HCT116 (cell line): ENCODE results near the gene ALAD. TPM values are rescaled to one million over a fixed set of nuclear protein-coding genes. Genes with fewer than 3 reads are reported as not detected.
"Not testable (repeated sequence)": the region's sequence is repeated elsewhere in the genome, so short reads cannot be mapped to it uniquely, and the experiment has no call there.

ENCODE experiments used
- ATAC-seq: fragments of 200-7000 bp; cut with Tn5 transposase; 2 replicates; pipeline ENCODE4 v1.9.1; 2020; ENCODE audit warnings: mild to moderate bottlenecking, moderate library complexity
- BruUV-seq: library from RNA; stranded (reverse); fragments of 400-500 nt; replicated peaks from 2 replicates; lab custom pipeline; 2021; lab: Mats Ljungman, UMichigan
- CTCF ChIA-PET: fragments of 300-600 bp; sonication (Branson Sonifier 250); formaldehyde crosslinking; loops from one replicate; lab custom pipeline; 2021; ENCODE audit warnings: antibody characterized with exemption; lab: Charles Lee
- POLR2A ChIA-PET: fragments of 300-600, 350-600 bp; sonication (Branson Sonifier 250); formaldehyde crosslinking; loops from one replicate; lab custom pipeline; 2021; ENCODE audit warnings: antibody characterized with exemption; lab: Charles Lee
- RAD21 ChIA-PET, 2 experiments: fragments of 300-600 bp; sonication (Branson Sonifier 250); formaldehyde crosslinking; loops; one replicate each; lab custom pipeline; 2023; ENCODE audit warnings: low total read pairs in 2 of 2; ENCODE audit not compliant: uncharacterized antibody in 2 of 2, unreplicated experiment in 2 of 2, low non-redundant PET in 1 of 2; lab: Charles Lee
- DNase-seq: peaks from one replicate; pipeline ENCODE4 v3.0.0-alpha.2; 2010; ENCODE audit warnings: low read depth, low spot score
- H2AFZ ChIP-seq: fragments of 200-600 bp; shearing (Covaris generic), sonication (generic); 2 replicates; pipeline ENCODE4 v1.6.1; 2017; ENCODE audit warnings: low read depth, mixed run types, mixed read lengths, antibody characterized with exemption, low read length; ENCODE audit not compliant: poor library complexity, severe bottlenecking
- H3K27ac ChIP-seq: 2 replicates; pipeline ENCODE4 v1.5.1; 2012; ENCODE audit warnings: low read depth, low read length
- H3K27me3 ChIP-seq: fragments of 200-600 bp; sonication (generic); 2 replicates; pipeline ENCODE4 v1.6.1; 2016; ENCODE audit warnings: mixed run types, low read length, mixed read lengths; ENCODE audit not compliant: insufficient read depth
- H3K36me3 ChIP-seq, 2 experiments: fragments of 200-500 bp in 1 of 2; fragments of 200-600 bp in 1 of 2; sonication (Bioruptor generic) in 1 of 2; sonication (generic) in 1 of 2; 2 replicates each; pipeline versions ENCODE4 v1.5.1 to v1.6.1; 2014 to 2016; ENCODE audit warnings: low read length in 2 of 2, inconsistent platforms in 1 of 2, mixed read lengths in 1 of 2, mixed run types in 1 of 2; ENCODE audit not compliant: insufficient read depth in 2 of 2, control insufficient read depth in 1 of 2
- H3K4me1 ChIP-seq, 2 experiments: fragments of 200-600 bp in 1 of 2; sonication (generic) in 1 of 2; 2 replicates each; pipeline versions ENCODE4 v1.5.1 to v1.6.1; 2012 to 2017; ENCODE audit warnings: low read length in 2 of 2, inconsistent platforms in 1 of 2, mild to moderate bottlenecking in 1 of 2, mixed read lengths in 1 of 2, mixed run types in 1 of 2, moderate library complexity in 1 of 2; ENCODE audit not compliant: insufficient read depth in 2 of 2, control insufficient read depth in 1 of 2
- H3K4me2 ChIP-seq: fragments of 200-600 bp; sonication (generic); 2 replicates; pipeline ENCODE4 v1.6.1; 2017; ENCODE audit warnings: mixed run types, low read length, mixed read lengths
- H3K4me3 ChIP-seq, 2 experiments: fragments of 200-600 bp in 1 of 2; sonication (generic) in 1 of 2; replicated peaks in 1 of 2; 2 replicates each; pipeline ENCODE4 v1.5.1; 2011 to 2016; ENCODE audit warnings: low read length in 2 of 2, control low read depth in 1 of 2, low read depth in 1 of 2, mild to moderate bottlenecking in 1 of 2, mixed read lengths in 1 of 2, mixed run types in 1 of 2
- H3K79me2 ChIP-seq: fragments of 200-600 bp; sonication (generic); 2 replicates; pipeline ENCODE4 v1.6.1; 2017; ENCODE audit warnings: mild to moderate bottlenecking, mixed run types, low read length, moderate library complexity, mixed read lengths; ENCODE audit not compliant: insufficient read depth
- H3K9ac ChIP-seq: fragments of 200-600 bp; sonication (generic); 2 replicates; pipeline ENCODE4 v1.6.1; 2016; ENCODE audit warnings: low read length, mixed read lengths
- H3K9me2 ChIP-seq: fragments of 200-600 bp; sonication (generic), shearing (Covaris generic); 2 replicates; pipeline ENCODE4 v1.6.1; 2017; ENCODE audit warnings: mixed run types, mild to moderate bottlenecking, moderate library complexity; ENCODE audit not compliant: insufficient read depth
- H3K9me3 ChIP-seq, 2 experiments: fragments of 200-500 bp in 1 of 2; fragments of 200-600 bp in 1 of 2; sonication (Bioruptor generic) in 1 of 2; sonication (generic) in 1 of 2; 2 replicates each; pipeline ENCODE4 v1.6.1; 2014 to 2017; ENCODE audit warnings: low read length in 2 of 2, mixed read lengths in 2 of 2, inconsistent platforms in 1 of 2, low read depth in 1 of 2, mild to moderate bottlenecking in 1 of 2, mixed run types in 1 of 2, moderate library complexity in 1 of 2; ENCODE audit not compliant: control insufficient read depth in 1 of 2, insufficient read depth in 1 of 2
- H4K20me1 ChIP-seq: fragments of 200-600 bp; sonication (generic), shearing (Covaris generic); 2 replicates; pipeline ENCODE4 v1.6.1; 2017; ENCODE audit warnings: mixed run types, mild to moderate bottlenecking, moderate library complexity; ENCODE audit not compliant: insufficient read depth
- ATF3 ChIP-seq: IDR thresholded peaks from 2 replicates; pipeline ENCODE4 v1.6.1; 2012
- CEBPB ChIP-seq: IDR thresholded peaks from 2 replicates; pipeline ENCODE4 v1.6.1; 2012; ENCODE audit warnings: low read depth
- EZH2 ChIP-seq: fragments of 200-600 bp; sonication (generic); IDR thresholded peaks from 2 replicates; pipeline ENCODE4 v1.6.1; 2017; ENCODE audit warnings: antibody characterized with exemption, mixed run types
- EZH2phosphoT487 ChIP-seq: fragments of 200-600 bp; IDR thresholded peaks from 2 replicates; pipeline ENCODE4 v1.6.1; 2018; ENCODE audit warnings: antibody characterized with exemption, borderline replicate concordance
- JUND ChIP-seq: IDR thresholded peaks from 2 replicates; pipeline ENCODE4 v1.6.1; 2012
- REST ChIP-seq: IDR thresholded peaks from 2 replicates; pipeline ENCODE4 v1.6.1; 2012; ENCODE audit warnings: low read depth
- SP1 ChIP-seq: IDR thresholded peaks from 2 replicates; pipeline ENCODE4 v1.6.1; 2012; ENCODE audit warnings: low read depth
- SRF ChIP-seq: IDR thresholded peaks from 2 replicates; pipeline ENCODE4 v1.6.1; 2012; ENCODE audit warnings: low read depth
- ZFX ChIP-seq: fragments of 450-650 bp; IDR thresholded peaks from 2 replicates; pipeline ENCODE4 v1.6.1; 2017
- ZNF274 ChIP-seq: fragments of 200-500 bp; sonication (Bioruptor generic); IDR thresholded peaks from 2 replicates; pipeline ENCODE4 v1.6.1; 2014; ENCODE audit warnings: mild to moderate bottlenecking, low read depth, low read length, inconsistent platforms
- intact Hi-C: fragments of 100-400 bp; cut with micrococcal nuclease; formaldehyde crosslinking; loops from 2 replicates; pipeline ENCODE4 v1.10.0; 2022
- total RNA-seq: library from RNA; stranded (reverse); gene quantifications from one replicate; pipeline ENCODE4 v1.2.1, GENCODE V29; 2021; ENCODE audit not compliant: unreplicated experiment

Gene ALAD
- total RNA-seq, 1 experiment from 2014 or later, result 14.0 TPM

DNA sequence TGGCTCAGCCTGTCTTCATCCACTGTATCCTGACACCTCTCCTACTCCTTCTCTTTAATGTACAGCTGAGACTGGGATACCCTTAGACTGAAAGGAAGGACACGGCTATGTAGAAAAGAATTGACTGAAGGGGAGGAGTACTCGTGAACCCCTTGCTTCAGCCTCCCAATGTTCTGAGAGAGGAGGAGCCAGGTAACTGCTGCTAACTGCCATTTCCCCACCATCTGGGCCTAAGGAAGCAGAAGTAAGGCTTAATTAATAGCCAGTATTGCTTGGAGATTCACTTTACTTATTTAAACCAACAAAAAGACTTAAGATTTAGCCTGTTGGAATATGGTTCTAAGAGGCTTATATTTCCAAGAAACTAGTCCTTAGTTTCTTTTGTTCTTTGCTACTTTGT, 43.7 kb upstream of the ALAD start:
- Histone ChIP-seq H3K36me3 (no peaks in the 10 kb centered on the region), H3K4me1 (no peaks in the 10 kb centered on the region), H3K27ac (no peak overlapping the region), H3K79me2 (no peaks in the 10 kb centered on the region), H4K20me1 (no peaks in the 10 kb centered on the region), H3K9me3 (no peaks in the 10 kb centered on the region), H3K4me2 (no peak overlapping the region), H3K9ac (no peak overlapping the region), H2AFZ (no peak overlapping the region), H3K9me2 (no peaks in the 10 kb centered on the region), H3K4me3 (no peak overlapping the region), H3K27me3 (no peaks in the 10 kb centered on the region)
- ChIA-PET POLR2A (no interaction called here), RAD21 (no interaction called here), CTCF (interaction anchor here (4.4 kb wide), 1 partner anchor 212 kb away, joined by 159 read pairs; no protein-coding TSS in a partner anchor)
- no peak for DNase-seq
- intact Hi-C loops, result no loop called here
- TF ChIP-seq JUND, result no peak
- TF ChIP-seq EZH2phosphoT487, result no peak
- TF ChIP-seq EZH2, result no peak
- no peak for TF ChIP-seq ZNF274
- no peak for TF ChIP-seq CEBPB
- no peak for TF ChIP-seq ZFX
- TF ChIP-seq ATF3, result no peak
- TF ChIP-seq REST, result no peak
- no peak for TF ChIP-seq SRF
- no peak for TF ChIP-seq SP1
- no TSS peak for BruUV-seq
- ATAC-seq, result no peak

- H3K27ac ChIP-seq, H2AFZ ChIP-seq, RAD21 ChIA-PET: not testable (repeated sequence)
Observed at GRCh38 chr9:113437716-113438115, 36.6 kb upstream of the ALAD start.

More at GRCh38 chr9:113437716-113438115, 36.6 kb upstream of the ALAD start:
- H3K9me2 ChIP-seq, intact Hi-C loops, BruUV-seq, DNase-seq, H3K9me3 ChIP-seq, CTCF ChIA-PET, H4K20me1 ChIP-seq, H3K27me3 ChIP-seq, H3K4me3 ChIP-seq, H3K4me2 ChIP-seq, H3K9ac ChIP-seq, POLR2A ChIA-PET, H3K36me3 ChIP-seq, H3K79me2 ChIP-seq, H3K4me1 ChIP-seq, ATAC-seq: not testable (repeated sequence)
